Transverse colon (tissue), 3 donors: ENCODE measurements around the gene ACOT4.

Experiments
- EP300 ChIP-seq: sonication (generic); formaldehyde crosslinking; IDR thresholded peaks from one replicate; pipeline ENCODE4 v1.6.1; 2017; ENCODE audit warnings: antibody characterized with exemption, low read depth
- POLR2A ChIP-seq: fragments of 450-650 bp; IDR thresholded peaks from one replicate; pipeline ENCODE4 v1.6.1; 2016; ENCODE audit warnings: antibody characterized with exemption, mild to moderate bottlenecking, moderate library complexity
- TF ChIP-seq, protein P1 (sequence below), 5 experiments: fragments of 200-600 bp in 3 of 5; fragments of 450-650 bp in 2 of 5; sonication (generic) in 3 of 5; IDR thresholded peaks; 1 replicate in 2 of 5; 2 replicates in 3 of 5; pipeline ENCODE4 v1.5.1; 2016 to 2017; ENCODE audit warnings: antibody characterized with exemption in 5 of 5, inconsistent platforms in 3 of 5, mild to moderate bottlenecking in 2 of 5, moderate library complexity in 1 of 5

DNA sequence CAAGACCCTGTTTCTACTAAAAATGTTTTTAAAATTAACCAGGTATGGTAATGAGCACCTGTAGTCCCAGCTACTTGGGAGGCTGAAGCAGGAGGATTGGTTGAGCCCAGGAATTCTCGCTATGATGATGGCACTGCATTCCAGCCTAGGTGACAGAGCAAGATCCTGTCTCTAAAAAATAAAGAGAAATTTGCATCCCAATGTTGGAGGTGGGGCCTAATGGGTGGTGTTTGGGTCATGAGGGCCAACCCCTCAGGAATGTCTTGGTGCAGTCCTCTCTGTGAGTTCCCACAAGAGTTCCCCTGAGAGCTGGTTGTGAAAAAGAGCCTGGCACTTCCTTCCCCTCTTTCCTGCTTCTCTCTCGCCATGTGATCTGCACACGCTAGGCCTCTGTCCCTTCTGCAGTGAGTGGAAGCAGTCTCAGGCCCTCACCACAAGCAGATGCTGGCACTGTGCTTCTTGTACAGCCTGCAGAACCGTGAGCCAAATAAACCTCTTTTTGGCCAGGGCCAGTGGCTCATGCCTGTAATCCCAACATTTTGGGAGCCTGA lies 31.9 kb downstream of the ACOT4 start:
- TF ChIP-seq, protein P1, sequence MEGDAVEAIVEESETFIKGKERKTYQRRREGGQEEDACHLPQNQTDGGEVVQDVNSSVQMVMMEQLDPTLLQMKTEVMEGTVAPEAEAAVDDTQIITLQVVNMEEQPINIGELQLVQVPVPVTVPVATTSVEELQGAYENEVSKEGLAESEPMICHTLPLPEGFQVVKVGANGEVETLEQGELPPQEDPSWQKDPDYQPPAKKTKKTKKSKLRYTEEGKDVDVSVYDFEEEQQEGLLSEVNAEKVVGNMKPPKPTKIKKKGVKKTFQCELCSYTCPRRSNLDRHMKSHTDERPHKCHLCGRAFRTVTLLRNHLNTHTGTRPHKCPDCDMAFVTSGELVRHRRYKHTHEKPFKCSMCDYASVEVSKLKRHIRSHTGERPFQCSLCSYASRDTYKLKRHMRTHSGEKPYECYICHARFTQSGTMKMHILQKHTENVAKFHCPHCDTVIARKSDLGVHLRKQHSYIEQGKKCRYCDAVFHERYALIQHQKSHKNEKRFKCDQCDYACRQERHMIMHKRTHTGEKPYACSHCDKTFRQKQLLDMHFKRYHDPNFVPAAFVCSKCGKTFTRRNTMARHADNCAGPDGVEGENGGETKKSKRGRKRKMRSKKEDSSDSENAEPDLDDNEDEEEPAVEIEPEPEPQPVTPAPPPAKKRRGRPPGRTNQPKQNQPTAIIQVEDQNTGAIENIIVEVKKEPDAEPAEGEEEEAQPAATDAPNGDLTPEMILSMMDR (IDR thresholded peaks at IDR 0.05), result no peak
- TF ChIP-seq POLR2A, result no peak
- TF ChIP-seq EP300, result no peak
